WTC11 (cell line): ENCODE data around the gene ANKRD33B.

Source experiments
- AFF4 ChIP-seq: sonication (generic); formaldehyde crosslinking; IDR thresholded peaks from 2 replicates; pipeline ENCODE4 v1.8.1; 2023; ENCODE audit warnings: mild to moderate bottlenecking, missing genetic modification reagents, borderline replicate concordance
- CTCF ChIP-seq: fragments of 200-600 bp; IDR thresholded peaks from 2 replicates; pipeline ENCODE4 v1.8.0; 2022; ENCODE audit warnings: antibody characterized with exemption
- ETV6 ChIP-seq: sonication (generic); formaldehyde crosslinking; IDR thresholded peaks from 2 replicates; pipeline ENCODE4 v1.8.1; 2022; ENCODE audit warnings: mild to moderate bottlenecking, missing genetic modification reagents
- NFYB ChIP-seq: sonication (generic); formaldehyde crosslinking; conservative IDR thresholded peaks from 2 replicates; pipeline ENCODE4 v1.8.0; 2022; ENCODE audit warnings: low read depth, missing genetic modification reagents
- ZNF263 ChIP-seq: sonication (generic); formaldehyde crosslinking; IDR thresholded peaks from 2 replicates; pipeline ENCODE4 v1.8.1; 2022; ENCODE audit warnings: low read depth, mild to moderate bottlenecking, moderate library complexity, missing genetic modification reagents
- TF ChIP-seq, protein P1 (sequence below): sonication (generic); formaldehyde crosslinking; IDR thresholded peaks from 2 replicates; pipeline ENCODE4 v1.8.1; 2023; ENCODE audit warnings: mild to moderate bottlenecking, missing genetic modification reagents

DNA sequence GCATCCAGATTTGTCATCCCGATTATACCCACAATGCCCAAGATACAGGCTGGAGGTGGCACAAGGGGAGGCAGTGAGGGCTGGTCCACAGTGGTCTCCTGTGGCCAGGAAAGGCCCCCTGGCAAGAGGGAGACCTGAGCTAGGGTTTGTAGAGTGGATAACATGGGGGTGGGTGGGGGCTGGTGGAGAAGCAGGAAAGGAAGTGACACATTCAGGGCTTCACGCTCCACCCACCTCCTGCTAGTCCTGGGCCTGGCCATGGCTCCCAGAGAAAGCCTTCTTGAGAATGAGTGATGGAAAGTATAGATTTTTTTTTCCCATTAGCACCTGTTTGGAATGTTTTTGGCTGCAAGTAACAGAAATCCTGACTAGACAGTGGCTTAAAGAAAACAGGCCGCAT is 81.3 kb downstream of the ANKRD33B start:
- TF ChIP-seq CTCF (no peak), AFF4 (CRISPR knock-in tag) (no peak), ZNF263 (CRISPR knock-in tag) (no peak), NFYB (no peak), ETV6 (CRISPR knock-in tag) (no peak)
- TF ChIP-seq, protein P1, sequence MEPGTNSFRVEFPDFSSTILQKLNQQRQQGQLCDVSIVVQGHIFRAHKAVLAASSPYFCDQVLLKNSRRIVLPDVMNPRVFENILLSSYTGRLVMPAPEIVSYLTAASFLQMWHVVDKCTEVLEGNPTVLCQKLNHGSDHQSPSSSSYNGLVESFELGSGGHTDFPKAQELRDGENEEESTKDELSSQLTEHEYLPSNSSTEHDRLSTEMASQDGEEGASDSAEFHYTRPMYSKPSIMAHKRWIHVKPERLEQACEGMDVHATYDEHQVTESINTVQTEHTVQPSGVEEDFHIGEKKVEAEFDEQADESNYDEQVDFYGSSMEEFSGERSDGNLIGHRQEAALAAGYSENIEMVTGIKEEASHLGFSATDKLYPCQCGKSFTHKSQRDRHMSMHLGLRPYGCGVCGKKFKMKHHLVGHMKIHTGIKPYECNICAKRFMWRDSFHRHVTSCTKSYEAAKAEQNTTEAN (CRISPR knock-in tag): no peak
